Ishikawa (cell line): ENCODE data around the gene SPOCK1.

ENCODE experiments used
- CEBPB ChIP-seq: IDR thresholded peaks from 2 replicates; pipeline ENCODE4 v1.6.1; 2012
- CREB1 ChIP-seq: IDR thresholded peaks from 2 replicates; pipeline ENCODE4 v1.6.1; 2012; ENCODE audit warnings: low read depth
- EGR1 ChIP-seq: IDR thresholded peaks from 2 replicates; pipeline ENCODE4 v1.6.1; 2012
- EP300 ChIP-seq: IDR thresholded peaks from 2 replicates; pipeline ENCODE4 v1.6.1; 2012; ENCODE audit warnings: borderline replicate concordance
- FOXM1 ChIP-seq: IDR thresholded peaks from 2 replicates; pipeline ENCODE4 v1.6.1; 2012; ENCODE audit warnings: low read depth, borderline replicate concordance
- NFIC ChIP-seq: IDR thresholded peaks from 2 replicates; pipeline ENCODE4 v1.6.1; 2012
- RAD21 ChIP-seq: IDR thresholded peaks from 2 replicates; pipeline ENCODE4 v1.6.1; 2012; ENCODE audit warnings: low read depth
- TAF1 ChIP-seq: IDR thresholded peaks from 2 replicates; pipeline ENCODE4 v1.6.1; 2012; ENCODE audit warnings: low read depth, mild to moderate bottlenecking
- TCF12 ChIP-seq: IDR thresholded peaks from 2 replicates; pipeline ENCODE4 v1.6.1; 2012; ENCODE audit warnings: low read depth
- TEAD4 ChIP-seq: IDR thresholded peaks from 2 replicates; pipeline ENCODE4 v1.6.1; 2012
- YY1 ChIP-seq: IDR thresholded peaks from 2 replicates; pipeline ENCODE4 v1.6.1; 2012; ENCODE audit warnings: low read depth
- ZBTB7A ChIP-seq: IDR thresholded peaks from 2 replicates; pipeline ENCODE4 v1.6.1; 2012; ENCODE audit warnings: low read depth
- TF ChIP-seq, protein P1 (sequence below): IDR thresholded peaks from 2 replicates; pipeline ENCODE4 v1.6.1; 2012
- TF ChIP-seq, protein P2 (sequence below): IDR thresholded peaks from 2 replicates; pipeline ENCODE4 v1.6.1; 2012
- TF ChIP-seq, protein P3 (sequence below): IDR thresholded peaks from 2 replicates; pipeline ENCODE4 v1.6.1; 2012; ENCODE audit warnings: low read depth, mild to moderate bottlenecking

The SPOCK1 gene

DNA sequence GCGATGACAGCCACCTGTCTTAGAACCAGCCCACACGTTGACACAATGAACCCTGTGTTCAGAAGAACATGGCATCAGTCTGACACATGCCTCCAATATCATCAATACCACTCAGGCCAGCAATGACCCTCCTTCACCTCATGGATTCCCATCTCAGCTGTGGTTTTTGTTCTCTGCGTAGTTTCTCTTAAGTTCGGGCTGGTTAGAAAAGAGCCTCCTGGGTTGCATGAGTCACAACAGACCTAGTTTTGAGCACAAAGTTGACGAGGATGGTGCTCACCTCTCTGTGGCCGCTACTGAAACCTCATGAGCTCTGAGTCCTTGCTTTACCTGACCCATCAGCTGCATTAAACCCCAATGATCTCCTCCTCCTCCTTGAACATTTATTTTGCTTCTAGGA, 299.9 kb downstream of the SPOCK1 start:
- TF ChIP-seq, protein P1, sequence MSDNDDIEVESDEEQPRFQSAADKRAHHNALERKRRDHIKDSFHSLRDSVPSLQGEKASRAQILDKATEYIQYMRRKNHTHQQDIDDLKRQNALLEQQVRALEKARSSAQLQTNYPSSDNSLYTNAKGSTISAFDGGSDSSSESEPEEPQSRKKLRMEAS, result no peak
- TF ChIP-seq TCF12, result no peak
- no peak for TF ChIP-seq YY1
- TF ChIP-seq TAF1, result no peak

GRCh38 chr5:137195483-137195882, 303.6 kb downstream of the SPOCK1 start:
- no peak for TF ChIP-seq TEAD4
- no peak for TF ChIP-seq FOXM1
- no peak for TF ChIP-seq ZBTB7A
- TF ChIP-seq, protein P2, sequence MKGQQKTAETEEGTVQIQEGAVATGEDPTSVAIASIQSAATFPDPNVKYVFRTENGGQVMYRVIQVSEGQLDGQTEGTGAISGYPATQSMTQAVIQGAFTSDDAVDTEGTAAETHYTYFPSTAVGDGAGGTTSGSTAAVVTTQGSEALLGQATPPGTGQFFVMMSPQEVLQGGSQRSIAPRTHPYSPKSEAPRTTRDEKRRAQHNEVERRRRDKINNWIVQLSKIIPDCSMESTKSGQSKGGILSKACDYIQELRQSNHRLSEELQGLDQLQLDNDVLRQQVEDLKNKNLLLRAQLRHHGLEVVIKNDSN, result no peak
- TF ChIP-seq TCF12, result no peak
- TF ChIP-seq, protein P3, sequence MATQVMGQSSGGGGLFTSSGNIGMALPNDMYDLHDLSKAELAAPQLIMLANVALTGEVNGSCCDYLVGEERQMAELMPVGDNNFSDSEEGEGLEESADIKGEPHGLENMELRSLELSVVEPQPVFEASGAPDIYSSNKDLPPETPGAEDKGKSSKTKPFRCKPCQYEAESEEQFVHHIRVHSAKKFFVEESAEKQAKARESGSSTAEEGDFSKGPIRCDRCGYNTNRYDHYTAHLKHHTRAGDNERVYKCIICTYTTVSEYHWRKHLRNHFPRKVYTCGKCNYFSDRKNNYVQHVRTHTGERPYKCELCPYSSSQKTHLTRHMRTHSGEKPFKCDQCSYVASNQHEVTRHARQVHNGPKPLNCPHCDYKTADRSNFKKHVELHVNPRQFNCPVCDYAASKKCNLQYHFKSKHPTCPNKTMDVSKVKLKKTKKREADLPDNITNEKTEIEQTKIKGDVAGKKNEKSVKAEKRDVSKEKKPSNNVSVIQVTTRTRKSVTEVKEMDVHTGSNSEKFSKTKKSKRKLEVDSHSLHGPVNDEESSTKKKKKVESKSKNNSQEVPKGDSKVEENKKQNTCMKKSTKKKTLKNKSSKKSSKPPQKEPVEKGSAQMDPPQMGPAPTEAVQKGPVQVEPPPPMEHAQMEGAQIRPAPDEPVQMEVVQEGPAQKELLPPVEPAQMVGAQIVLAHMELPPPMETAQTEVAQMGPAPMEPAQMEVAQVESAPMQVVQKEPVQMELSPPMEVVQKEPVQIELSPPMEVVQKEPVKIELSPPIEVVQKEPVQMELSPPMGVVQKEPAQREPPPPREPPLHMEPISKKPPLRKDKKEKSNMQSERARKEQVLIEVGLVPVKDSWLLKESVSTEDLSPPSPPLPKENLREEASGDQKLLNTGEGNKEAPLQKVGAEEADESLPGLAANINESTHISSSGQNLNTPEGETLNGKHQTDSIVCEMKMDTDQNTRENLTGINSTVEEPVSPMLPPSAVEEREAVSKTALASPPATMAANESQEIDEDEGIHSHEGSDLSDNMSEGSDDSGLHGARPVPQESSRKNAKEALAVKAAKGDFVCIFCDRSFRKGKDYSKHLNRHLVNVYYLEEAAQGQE, result no peak
- TF ChIP-seq TAF1, result no peak
- TF ChIP-seq EGR1, result no peak
- no peak for TF ChIP-seq EP300
- TF ChIP-seq RAD21, result no peak
- TF ChIP-seq CREB1, result no peak
- TF ChIP-seq YY1, result no peak
- no peak for TF ChIP-seq NFIC
- TF ChIP-seq, protein P1, result no peak
- no peak for TF ChIP-seq CEBPB

GRCh38 chr5:137194300-137194699, 304.8 kb downstream of the SPOCK1 start:
- no peak for TF ChIP-seq ZBTB7A
- no peak for TF ChIP-seq EGR1
- TF ChIP-seq YY1, result no peak
- no peak for TF ChIP-seq CREB1
- TF ChIP-seq, protein P3, result no peak
- TF ChIP-seq FOXM1, result no peak
- TF ChIP-seq TAF1, result no peak
- TF ChIP-seq, protein P1, result no peak
- TF ChIP-seq TEAD4, result no peak
- TF ChIP-seq RAD21, result no peak
- TF ChIP-seq NFIC, result no peak

GRCh38 chr5:137192293-137192743, 306.8 kb downstream of the SPOCK1 start:
- no peak for TF ChIP-seq CREB1
- TF ChIP-seq, protein P1, result no peak
- TF ChIP-seq TAF1, result no peak
- TF ChIP-seq FOXM1, result no peak
- TF ChIP-seq, protein P2, result no peak
- TF ChIP-seq YY1, result no peak
- TF ChIP-seq CEBPB, result no peak
- no peak for TF ChIP-seq EGR1
- no peak for TF ChIP-seq NFIC
- TF ChIP-seq ZBTB7A, result no peak
- no peak for TF ChIP-seq TEAD4
- TF ChIP-seq TCF12, result no peak

- TF ChIP-seq, protein P3, result no peak
- TF ChIP-seq CEBPB (no peak), ZBTB7A (no peak), FOXM1 (no peak), NFIC (no peak), TAF1 (no peak), EP300 (no peak), CREB1 (no peak), EGR1 (no peak), TCF12 (no peak), RAD21 (no peak), TEAD4 (no peak)
- TF ChIP-seq, protein P2, result no peak
- TF ChIP-seq, protein P1, result no peak
Measured at GRCh38 chr5:137191179-137191578, 307.9 kb downstream of the SPOCK1 start.
